ENCODE data around the gene NCK1. TPM values are rescaled to one million over a fixed set of nuclear protein-coding genes. Genes with fewer than 3 reads are reported as not detected.

The NCK1 gene
- total and polyA plus RNA-seq, 2 of the 13 experiments (the other 11 are each of a cell fraction or from before 2014, with no cell fraction given) = 14.7 to 30.4 TPM

GRCh38 chr3:136844724-136845123 lies 17.3 kb upstream of the NCK1 start:
- H3K27me3 ChIP-seq (ENCODE audit: control insufficient read depth in 1 of 2, insufficient read depth in 2 of 2, low read length in 2 of 2) = no peaks in the 10 kb centered on the region
- WGBS (ENCODE audit: low lambda C conversion rate) = 100% methylated on average over 1 of the region's 1 CpG
- no peak for ATAC-seq
- H4K20me1 ChIP-seq (ENCODE audit: insufficient read depth, low read length) = no peaks in the 10 kb centered on the region
- H3K4me1 ChIP-seq (ENCODE audit: insufficient read depth, low read length) = peaks cover 5% of the 10 kb centered on the region; the same call in 1 of the 2 replicates
- TF ChIP-seq, protein P1, sequence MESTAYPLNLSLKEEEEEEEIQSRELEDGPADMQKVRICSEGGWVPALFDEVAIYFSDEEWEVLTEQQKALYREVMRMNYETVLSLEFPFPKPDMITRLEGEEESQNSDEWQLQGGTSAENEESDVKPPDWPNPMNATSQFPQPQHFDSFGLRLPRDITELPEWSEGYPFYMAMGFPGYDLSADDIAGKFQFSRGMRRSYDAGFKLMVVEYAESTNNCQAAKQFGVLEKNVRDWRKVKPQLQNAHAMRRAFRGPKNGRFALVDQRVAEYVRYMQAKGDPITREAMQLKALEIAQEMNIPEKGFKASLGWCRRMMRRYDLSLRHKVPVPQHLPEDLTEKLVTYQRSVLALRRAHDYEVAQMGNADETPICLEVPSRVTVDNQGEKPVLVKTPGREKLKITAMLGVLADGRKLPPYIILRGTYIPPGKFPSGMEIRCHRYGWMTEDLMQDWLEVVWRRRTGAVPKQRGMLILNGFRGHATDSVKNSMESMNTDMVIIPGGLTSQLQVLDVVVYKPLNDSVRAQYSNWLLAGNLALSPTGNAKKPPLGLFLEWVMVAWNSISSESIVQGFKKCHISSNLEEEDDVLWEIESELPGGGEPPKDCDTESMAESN (CRISPR knock-in tag; conservative IDR thresholded peaks at IDR 0.05) = no peak
- TF ChIP-seq ATF2 (CRISPR knock-in tag; IDR thresholded peaks at IDR 0.05) = no peak
- no peak for TF ChIP-seq GFI1 (CRISPR knock-in tag; IDR thresholded peaks at IDR 0.05; ENCODE audit: borderline replicate concordance)
- TF ChIP-seq ATRX (CRISPR knock-in tag; IDR thresholded peaks at IDR 0.05; ENCODE audit: borderline replicate concordance) = no peak
- no peak for TF ChIP-seq ZNF230 (CRISPR knock-in tag; IDR thresholded peaks at IDR 0.05)
- TF ChIP-seq ZNF562 (CRISPR knock-in tag; IDR thresholded peaks at IDR 0.05; ENCODE audit: borderline replicate concordance) = no peak
- no peak for TF ChIP-seq DNMT3B (CRISPR knock-in tag; conservative IDR thresholded peaks at IDR 0.05)
- no peak for TF ChIP-seq ZNF761 (CRISPR knock-in tag; conservative IDR thresholded peaks at IDR 0.05)
- no peak for TF ChIP-seq SETDB1 (CRISPR knock-in tag; IDR thresholded peaks at IDR 0.05; ENCODE audit: borderline replicate concordance)
- no peak for TF ChIP-seq STAG1 (CRISPR knock-in tag; IDR thresholded peaks at IDR 0.05)
- TF ChIP-seq ZNF205 (CRISPR knock-in tag; IDR thresholded peaks at IDR 0.05) = no peak
- TF ChIP-seq, protein P2, sequence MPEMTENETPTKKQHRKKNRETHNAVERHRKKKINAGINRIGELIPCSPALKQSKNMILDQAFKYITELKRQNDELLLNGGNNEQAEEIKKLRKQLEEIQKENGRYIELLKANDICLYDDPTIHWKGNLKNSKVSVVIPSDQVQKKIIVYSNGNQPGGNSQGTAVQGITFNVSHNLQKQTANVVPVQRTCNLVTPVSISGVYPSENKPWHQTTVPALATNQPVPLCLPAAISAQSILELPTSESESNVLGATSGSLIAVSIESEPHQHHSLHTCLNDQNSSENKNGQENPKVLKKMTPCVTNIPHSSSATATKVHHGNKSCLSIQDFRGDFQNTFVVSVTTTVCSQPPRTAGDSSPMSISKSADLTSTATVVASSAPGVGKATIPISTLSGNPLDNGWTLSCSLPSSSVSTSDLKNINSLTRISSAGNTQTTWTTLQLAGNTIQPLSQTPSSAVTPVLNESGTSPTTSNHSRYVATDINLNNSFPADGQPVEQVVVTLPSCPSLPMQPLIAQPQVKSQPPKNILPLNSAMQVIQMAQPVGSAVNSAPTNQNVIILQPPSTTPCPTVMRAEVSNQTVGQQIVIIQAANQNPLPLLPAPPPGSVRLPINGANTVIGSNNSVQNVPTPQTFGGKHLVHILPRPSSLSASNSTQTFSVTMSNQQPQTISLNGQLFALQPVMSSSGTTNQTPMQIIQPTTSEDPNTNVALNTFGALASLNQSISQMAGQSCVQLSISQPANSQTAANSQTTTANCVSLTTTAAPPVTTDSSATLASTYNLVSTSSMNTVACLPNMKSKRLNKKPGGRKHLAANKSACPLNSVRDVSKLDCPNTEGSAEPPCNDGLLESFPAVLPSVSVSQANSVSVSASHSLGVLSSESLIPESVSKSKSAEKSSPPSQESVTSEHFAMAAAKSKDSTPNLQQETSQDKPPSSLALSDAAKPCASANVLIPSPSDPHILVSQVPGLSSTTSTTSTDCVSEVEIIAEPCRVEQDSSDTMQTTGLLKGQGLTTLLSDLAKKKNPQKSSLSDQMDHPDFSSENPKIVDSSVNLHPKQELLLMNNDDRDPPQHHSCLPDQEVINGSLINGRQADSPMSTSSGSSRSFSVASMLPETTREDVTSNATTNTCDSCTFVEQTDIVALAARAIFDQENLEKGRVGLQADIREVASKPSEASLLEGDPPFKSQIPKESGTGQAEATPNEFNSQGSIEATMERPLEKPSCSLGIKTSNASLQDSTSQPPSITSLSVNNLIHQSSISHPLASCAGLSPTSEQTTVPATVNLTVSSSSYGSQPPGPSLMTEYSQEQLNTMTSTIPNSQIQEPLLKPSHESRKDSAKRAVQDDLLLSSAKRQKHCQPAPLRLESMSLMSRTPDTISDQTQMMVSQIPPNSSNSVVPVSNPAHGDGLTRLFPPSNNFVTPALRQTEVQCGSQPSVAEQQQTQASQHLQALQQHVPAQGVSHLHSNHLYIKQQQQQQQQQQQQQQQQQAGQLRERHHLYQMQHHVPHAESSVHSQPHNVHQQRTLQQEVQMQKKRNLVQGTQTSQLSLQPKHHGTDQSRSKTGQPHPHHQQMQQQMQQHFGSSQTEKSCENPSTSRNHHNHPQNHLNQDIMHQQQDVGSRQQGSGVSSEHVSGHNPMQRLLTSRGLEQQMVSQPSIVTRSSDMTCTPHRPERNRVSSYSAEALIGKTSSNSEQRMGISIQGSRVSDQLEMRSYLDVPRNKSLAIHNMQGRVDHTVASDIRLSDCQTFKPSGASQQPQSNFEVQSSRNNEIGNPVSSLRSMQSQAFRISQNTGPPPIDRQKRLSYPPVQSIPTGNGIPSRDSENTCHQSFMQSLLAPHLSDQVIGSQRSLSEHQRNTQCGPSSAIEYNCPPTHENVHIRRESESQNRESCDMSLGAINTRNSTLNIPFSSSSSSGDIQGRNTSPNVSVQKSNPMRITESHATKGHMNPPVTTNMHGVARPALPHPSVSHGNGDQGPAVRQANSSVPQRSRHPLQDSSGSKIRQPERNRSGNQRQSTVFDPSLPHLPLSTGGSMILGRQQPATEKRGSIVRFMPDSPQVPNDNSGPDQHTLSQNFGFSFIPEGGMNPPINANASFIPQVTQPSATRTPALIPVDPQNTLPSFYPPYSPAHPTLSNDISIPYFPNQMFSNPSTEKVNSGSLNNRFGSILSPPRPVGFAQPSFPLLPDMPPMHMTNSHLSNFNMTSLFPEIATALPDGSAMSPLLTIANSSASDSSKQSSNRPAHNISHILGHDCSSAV (CRISPR knock-in tag; IDR thresholded peaks at IDR 0.05; ENCODE audit: borderline replicate concordance) = no peak
- TF ChIP-seq ZNF552 (CRISPR knock-in tag; IDR thresholded peaks at IDR 0.05; ENCODE audit: borderline replicate concordance) = no peak
- FAIRE-seq = no peak
- no peak for DNase-seq (ENCODE audit: low spot score)
- H3K36me3 ChIP-seq (replicated peaks in 1 of 2; ENCODE audit: control insufficient read depth in 1 of 2, insufficient read depth in 2 of 2, low read length in 2 of 2) = no peaks in the 10 kb centered on the region; a peak in 1 of 5 replicates
- CTCF ChIA-PET (ENCODE audit: low intra/inter-chr PET ratio, low total read pairs) = no interaction called here
- POLR2A ChIA-PET = no interaction called here
- no peak overlapping the region for H2AFZ ChIP-seq (ENCODE audit: low read length)
- intact Hi-C loops (cut with micrococcal nuclease; ENCODE audit: unreplicated experiment) (no loop called here), in situ Hi-C loops (cut with HindIII; ENCODE audit: extremely low pct_ligation_motif_present, low pct_unique_long_range_greater_than_20kb) (no loop called here)
- BruUV-seq (replicated peaks) = no TSS peak
- H3K79me2 ChIP-seq (ENCODE audit: insufficient read depth, low read length) = no peaks in the 10 kb centered on the region
- no peaks in the 10 kb centered on the region for H3K9me3 ChIP-seq (ENCODE audit: low read length)
- H3K4me3 ChIP-seq (replicated peaks in 1 of 3; ENCODE audit: insufficient read depth in 1 of 3, low read depth in 2 of 3, low read length in 3 of 3) = no peak overlapping the region
- H3K27ac ChIP-seq (ENCODE audit: extremely low read length, insufficient read depth, low read length) = no peak overlapping the region
- no peak overlapping the region for H3K4me2 ChIP-seq (ENCODE audit: low read depth, low read length)
- H3K9ac ChIP-seq (ENCODE audit: insufficient read depth, low read depth, low read length) = no peak overlapping the region
